ENCODE data around the gene CSGALNACT2.

CSGALNACT2 gene

GRCh38 chr10:43112608-43112961, 25.7 kb upstream of the CSGALNACT2 start:
- DNase-seq: no peak

GRCh38 chr10:43113201-43114087, 24.8 kb upstream of the CSGALNACT2 start:
- DNase-seq: no peak

GRCh38 chr10:43114088-43114742, 24.0 kb upstream of the CSGALNACT2 start:
- DNase-seq: no peak

GRCh38 chr10:43114743-43115611, 23.3 kb upstream of the CSGALNACT2 start:
- no peak for DNase-seq

GRCh38 chr10:43115881-43116595, 22.2 kb upstream of the CSGALNACT2 start:
- no peak for DNase-seq

GRCh38 chr10:43116596-43116995, 21.6 kb upstream of the CSGALNACT2 start:
- no peak for DNase-seq

GRCh38 chr10:43117031-43117776, 21.0 kb upstream of the CSGALNACT2 start:
- DNase-seq: no peak

- DNase-seq: no peak
Measured at GRCh38 chr10:43117777-43118583, 20.3 kb upstream of the CSGALNACT2 start.

GRCh38 chr10:43118631-43119415, 19.4 kb upstream of the CSGALNACT2 start:
- no peak for DNase-seq

GRCh38 chr10:43119416-43120115, 18.7 kb upstream of the CSGALNACT2 start:
- DNase-seq: no peak

- peak; percentile 65 for DNase-seq
Measured at GRCh38 chr10:43120116-43120928, 17.9 kb upstream of the CSGALNACT2 start.

- peak; percentile 78 for DNase-seq
Measured at GRCh38 chr10:43120929-43121314, 17.3 kb upstream of the CSGALNACT2 start.

GRCh38 chr10:43121444-43121843, 16.8 kb upstream of the CSGALNACT2 start:
- no peak for DNase-seq

GRCh38 chr10:43122096-43122495, 16.1 kb upstream of the CSGALNACT2 start:
- DNase-seq: no peak

- peak; percentile 33 for DNase-seq
Measured at GRCh38 chr10:43122826-43123225, 15.4 kb upstream of the CSGALNACT2 start.

GRCh38 chr10:43123361-43124093, 14.7 kb upstream of the CSGALNACT2 start:
- peak; percentile 50 for DNase-seq

- peak; percentile 21 for DNase-seq
Measured at GRCh38 chr10:43124094-43124521, 14.1 kb upstream of the CSGALNACT2 start.

Data from activated CD8-positive, alpha-beta memory T cell treated with anti-CD3 and anti-CD28 coated beads for 24 hours (primary cell).